Fibroblast of skin of right biceps (primary cell): Measurements from ENCODE around the gene ATP5F1E.
"Not testable (repeated sequence)": the region's sequence is repeated elsewhere in the genome, so short reads cannot be mapped to it uniquely, and the experiment has no call there.

Source experiments
- DNase-seq: peaks from one replicate; pipeline ENCODE4 v3.0.0-alpha.2; 2013

Gene ATP5F1E

GRCh38 chr20:58987790-58988564 lies 44.2 kb downstream of the ATP5F1E start:
- DNase-seq, result no peak

- DNase-seq, result no peak
Measured at GRCh38 chr20:58986968-58987517, 45.1 kb downstream of the ATP5F1E start.

GRCh38 chr20:58986286-58986967 lies 45.7 kb downstream of the ATP5F1E start:
- DNase-seq, result no peak

GRCh38 chr20:58985656-58986055 lies 46.5 kb downstream of the ATP5F1E start:
- no peak for DNase-seq

- DNase-seq, result no peak
Measured at GRCh38 chr20:58984691-58985090, 47.4 kb downstream of the ATP5F1E start.

DNA sequence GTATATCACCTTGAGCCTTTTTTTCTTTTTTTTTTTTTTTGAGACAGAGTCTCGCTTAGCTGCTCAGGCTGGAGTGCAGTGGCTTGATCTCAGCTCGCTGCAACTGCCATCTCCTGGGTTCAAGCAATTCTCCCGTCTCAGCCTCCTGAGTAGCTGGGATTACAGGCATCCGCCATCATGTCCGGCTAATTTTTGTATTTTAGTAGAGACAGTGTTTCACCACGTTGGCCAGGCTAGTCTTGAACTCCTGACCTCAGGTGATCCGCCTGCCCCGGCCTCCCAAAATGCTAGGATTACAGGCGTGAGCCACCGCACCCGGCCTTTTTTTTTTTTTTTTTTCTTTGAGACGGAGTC lies 49.0 kb downstream of the ATP5F1E start:
- not testable (repeated sequence) for DNase-seq

GRCh38 chr20:58982406-58983114 lies 49.6 kb downstream of the ATP5F1E start:
- DNase-seq, result no peak

- DNase-seq, result peak; percentile 15
Measured at GRCh38 chr20:58981628-58982364, 50.3 kb downstream of the ATP5F1E start.

DNA sequence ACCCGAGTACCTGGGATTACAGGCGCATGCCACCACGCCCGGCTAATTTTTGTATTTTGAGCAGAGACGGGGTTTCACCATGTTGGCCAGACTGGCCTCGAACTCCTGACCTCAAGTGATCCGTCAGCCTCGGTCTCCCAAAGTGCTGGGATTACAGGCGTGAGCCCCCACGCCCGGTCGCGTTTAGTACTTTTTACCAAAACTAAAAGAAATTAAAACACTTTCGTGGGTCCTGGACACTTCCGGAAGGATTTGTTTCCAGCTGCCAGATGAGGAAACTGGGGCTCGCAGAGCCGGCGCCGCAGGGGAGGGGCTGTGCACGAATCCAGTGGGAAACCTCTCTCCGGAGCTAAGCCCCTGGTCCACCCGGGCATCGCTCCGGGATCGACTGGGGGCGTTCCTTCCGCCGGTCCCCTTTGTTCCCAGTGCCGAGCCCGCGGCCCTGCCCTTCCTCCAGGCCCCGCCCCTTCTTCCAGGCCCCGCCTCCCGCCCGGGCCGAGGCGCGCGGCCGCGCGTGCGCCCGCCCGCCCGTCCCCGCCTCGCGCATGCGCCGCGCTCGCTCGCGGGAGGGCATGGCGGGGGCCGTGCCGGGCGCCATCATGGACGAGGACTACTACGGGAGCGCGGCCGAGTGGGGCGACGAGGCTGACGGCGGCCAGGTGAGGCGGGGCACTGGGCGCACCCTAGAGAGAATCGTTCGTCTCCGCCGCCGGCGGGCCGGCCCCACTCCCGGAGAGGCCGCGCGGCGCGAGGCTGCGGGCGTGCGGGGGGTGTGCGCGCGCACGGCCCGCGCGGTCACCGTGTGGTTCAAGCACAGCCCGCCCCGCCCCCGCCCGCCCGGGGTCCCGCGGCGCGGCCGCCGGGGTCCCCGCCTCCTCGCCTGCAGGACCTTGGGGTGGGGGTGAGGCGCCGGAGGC lies 51.2 kb downstream of the ATP5F1E start, which contains the start of gene NELFCD:
TSS of gene NELFCD (plus strand) at position 546 of the 917 bp plus-strand sequence. CDS start at position 600, 54 bp downstream.
- peak; percentile 85 for DNase-seq

- no peak for DNase-seq
Measured at GRCh38 chr20:58978351-58979190, 53.6 kb downstream of the ATP5F1E start.

DNA sequence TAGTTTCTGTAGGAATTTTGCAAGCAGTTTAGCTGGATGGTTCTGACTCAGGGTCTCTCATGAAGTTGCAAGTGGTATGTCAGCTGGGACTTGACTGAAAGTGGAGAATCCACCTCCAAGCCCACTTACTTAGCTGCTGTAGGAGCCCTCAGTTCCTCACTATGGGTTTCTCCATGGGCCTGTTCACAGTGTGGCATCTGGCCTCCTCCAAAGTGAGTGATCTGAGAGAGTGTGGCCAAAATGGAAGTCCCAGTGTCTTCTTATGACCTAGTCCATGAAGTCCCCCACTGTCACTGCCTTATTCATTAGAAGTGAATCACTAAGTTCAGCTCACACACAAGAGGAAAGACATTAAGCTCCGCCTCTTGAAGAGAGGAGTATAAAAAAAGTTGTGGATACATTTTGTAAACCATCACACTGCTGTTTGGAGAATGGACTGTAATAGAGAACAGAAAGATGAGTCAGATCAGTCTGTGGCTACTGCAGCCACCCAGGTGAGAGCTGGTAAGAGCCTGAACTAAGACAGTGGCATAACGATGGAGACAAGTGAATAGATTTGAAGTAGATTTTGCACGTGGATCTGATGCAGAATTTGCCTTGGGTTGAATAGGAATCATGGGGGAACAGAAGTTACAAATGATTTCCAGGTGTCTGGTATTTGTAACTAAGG lies 55.9 kb downstream of the ATP5F1E start:
- DNase-seq, result peak; percentile 3
